Psoas muscle (tissue), 8 donors: ENCODE data around the gene VWA5B2. TPM values are rescaled to one million over a fixed set of nuclear protein-coding genes. Genes with fewer than 3 reads are reported as not detected.

ENCODE experiments used
- ATAC-seq, 4 donors: fragments of 200-7000 bp; cut with Tn5 transposase; one replicate each; pipeline ENCODE4 v1.9.1; 2020; ENCODE audit warnings: moderate library complexity in 3 of 4, mild to moderate bottlenecking in 2 of 4
- DNase-seq, 2 donors: peaks; one replicate each; pipeline ENCODE4 v3.0.0-alpha.2; 2020
- H3K27ac ChIP-seq: fragments of 200-600 bp; one replicate; pipeline ENCODE4 v1.8.0; 2022
- H3K27me3 ChIP-seq, 3 donors: fragments of 200-600 bp in 1 of 3; one replicate each; pipeline versions ENCODE4 v1.6.1 to v1.8.0; 2013 to 2022; ENCODE audit warnings: low read length in 2 of 3, mild to moderate bottlenecking in 2 of 3, moderate library complexity in 1 of 3; ENCODE audit not compliant: insufficient read depth in 3 of 3
- H3K36me3 ChIP-seq, 2 donors: fragments of 200-600 bp in 1 of 2; one replicate each; pipeline versions ENCODE4 v1.6.1 to v1.8.0; 2013 to 2022; ENCODE audit warnings: low read depth in 1 of 2, mild to moderate bottlenecking in 1 of 2, moderate library complexity in 1 of 2; ENCODE audit not compliant: insufficient read depth in 1 of 2
- H3K4me1 ChIP-seq: fragments of 200-600 bp; one replicate; pipeline ENCODE4 v1.8.0; 2022
- H3K4me3 ChIP-seq: fragments of 200-600 bp; one replicate; pipeline ENCODE4 v1.8.0; 2022; ENCODE audit warnings: mild to moderate bottlenecking
- H3K9me3 ChIP-seq: fragments of 200-600 bp; one replicate; pipeline ENCODE4 v1.8.0; 2022
- WGBS, 3 donors: extraction: QIAGEN DNeasy Blood & Tissue Kit; methylation state at CpG; one replicate each; pipeline versions ENCODE4 v1.1.6 to v1.1.7; 2013; 5-methylcytosine and 5-hydroxymethylcytosine counted together
- intact Hi-C, 2 donors: fragments of 100-400 bp; cut with DNase I; formaldehyde crosslinking; loops; one replicate each; pipeline versions ENCODE4 v1.11.0 to v1.14.2; 2022
- polyA plus RNA-seq, 3 donors: library from polyadenylated mRNA; stranded (reverse); fragments of 200-250 nt; gene quantifications; one replicate each; pipeline ENCODE4 v1.2.3, GENCODE V29; 2013
- total RNA-seq, 4 donors: library from RNA; stranded (reverse); fragmentation: NEBNext Ultra II Directional in 2 of 4; extraction: Animal tissue kit (Norgen Biotek cat#: 25700) in 2 of 4; gene quantifications; one replicate each; pipeline versions ENCODE4 v1.2.1 to v1.2.4, GENCODE V29; 2021 to 2023
- TF ChIP-seq, protein P1 (sequence below): fragments of 200-600 bp; IDR thresholded peaks from one replicate; pipeline ENCODE4 v1.8.0; 2022; ENCODE audit warnings: antibody characterized with exemption
- donor health status: healthy with polysubstance abuse.
- donor health status: DM: no; HTN: no; CAD: no; lungs with moderate emphysema.
- donor health status: Bipolar disorder and iron deficiency.
- donor health status: healthy.
- donor health status: DM: yes; HTN: yes; CAD: no.
- donor health status: DM: no; HTN: no; CAD: no.
- donor health status: DM: no; HTN: no; CAD: no.
- donor health status: DM: yes; HTN: yes; CAD: no.

Gene VWA5B2
- total and polyA plus RNA-seq, 7 donors, result 0.03 to 0.26 (median 0.05) TPM; not detected in 3

DNA sequence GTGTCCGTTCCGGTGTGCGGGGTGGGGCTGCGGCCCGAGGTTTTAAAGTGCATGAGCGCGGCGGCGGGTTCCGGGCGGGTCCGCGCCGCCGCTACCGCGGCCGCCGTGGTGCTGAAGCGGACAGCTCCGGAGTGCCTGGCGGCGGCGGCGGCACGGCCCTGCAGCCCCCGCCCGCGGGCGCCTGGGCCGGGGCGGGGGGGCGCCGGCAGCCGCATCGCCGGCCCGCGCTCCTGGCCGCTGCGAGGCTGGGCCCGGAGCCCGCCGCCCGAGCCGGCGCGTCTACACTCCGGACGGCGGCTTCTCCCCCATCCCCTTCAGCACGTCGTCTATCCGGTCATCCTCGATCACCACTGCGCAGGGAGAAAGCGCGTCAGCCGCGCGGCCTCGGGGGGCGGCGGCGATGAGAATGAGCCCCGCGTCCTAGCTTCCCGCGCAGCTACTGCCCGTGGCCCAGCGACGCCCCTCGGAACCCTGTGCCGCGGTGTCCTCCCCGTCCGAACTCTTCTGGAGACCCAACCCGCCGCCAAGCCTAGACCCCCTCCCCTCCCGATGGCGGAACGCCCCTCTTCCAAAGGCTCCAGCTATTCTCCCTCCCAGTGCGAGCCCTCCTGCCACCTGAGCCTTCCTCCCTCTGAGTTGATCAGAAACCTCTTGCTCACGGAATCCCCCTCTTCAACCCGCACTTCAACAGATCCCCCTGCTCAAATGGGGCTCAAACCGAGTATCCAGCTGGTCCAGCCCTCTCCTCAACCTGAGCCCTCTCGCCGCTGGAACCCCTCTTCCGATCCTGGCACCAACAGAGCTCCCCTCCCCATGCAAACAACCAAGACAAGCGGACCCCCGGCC lies 30.7 kb downstream of the VWA5B2 start:
- Histone ChIP-seq H3K4me1 (peaks cover 18% of the 10 kb centered on the region), H3K27ac (no peak overlapping the region), H3K9me3 (no peaks in the 10 kb centered on the region), H3K27me3 (peaks cover 2 to 65% (median 11%) of the 10 kb centered on the region in 3 donors), H3K4me3 (peak overlapping the region; percentile 43), H3K36me3 (no peaks in the 10 kb centered on the region)
- TF ChIP-seq, protein P1, sequence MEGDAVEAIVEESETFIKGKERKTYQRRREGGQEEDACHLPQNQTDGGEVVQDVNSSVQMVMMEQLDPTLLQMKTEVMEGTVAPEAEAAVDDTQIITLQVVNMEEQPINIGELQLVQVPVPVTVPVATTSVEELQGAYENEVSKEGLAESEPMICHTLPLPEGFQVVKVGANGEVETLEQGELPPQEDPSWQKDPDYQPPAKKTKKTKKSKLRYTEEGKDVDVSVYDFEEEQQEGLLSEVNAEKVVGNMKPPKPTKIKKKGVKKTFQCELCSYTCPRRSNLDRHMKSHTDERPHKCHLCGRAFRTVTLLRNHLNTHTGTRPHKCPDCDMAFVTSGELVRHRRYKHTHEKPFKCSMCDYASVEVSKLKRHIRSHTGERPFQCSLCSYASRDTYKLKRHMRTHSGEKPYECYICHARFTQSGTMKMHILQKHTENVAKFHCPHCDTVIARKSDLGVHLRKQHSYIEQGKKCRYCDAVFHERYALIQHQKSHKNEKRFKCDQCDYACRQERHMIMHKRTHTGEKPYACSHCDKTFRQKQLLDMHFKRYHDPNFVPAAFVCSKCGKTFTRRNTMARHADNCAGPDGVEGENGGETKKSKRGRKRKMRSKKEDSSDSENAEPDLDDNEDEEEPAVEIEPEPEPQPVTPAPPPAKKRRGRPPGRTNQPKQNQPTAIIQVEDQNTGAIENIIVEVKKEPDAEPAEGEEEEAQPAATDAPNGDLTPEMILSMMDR, result no peak
- DNase-seq (no peak), ATAC-seq (peak; percentile 64 to 75 (median 69))
- 1 to 2% (median 1%) methylated on average over 45 to 91 of the region's 91 CpGs for WGBS, 3 donors
- intact Hi-C loops, result loop anchor here in 1 of 2 donors (10.0 kb wide), 1 partner anchor 365 kb away; no protein-coding TSS in a partner anchor

DNA sequence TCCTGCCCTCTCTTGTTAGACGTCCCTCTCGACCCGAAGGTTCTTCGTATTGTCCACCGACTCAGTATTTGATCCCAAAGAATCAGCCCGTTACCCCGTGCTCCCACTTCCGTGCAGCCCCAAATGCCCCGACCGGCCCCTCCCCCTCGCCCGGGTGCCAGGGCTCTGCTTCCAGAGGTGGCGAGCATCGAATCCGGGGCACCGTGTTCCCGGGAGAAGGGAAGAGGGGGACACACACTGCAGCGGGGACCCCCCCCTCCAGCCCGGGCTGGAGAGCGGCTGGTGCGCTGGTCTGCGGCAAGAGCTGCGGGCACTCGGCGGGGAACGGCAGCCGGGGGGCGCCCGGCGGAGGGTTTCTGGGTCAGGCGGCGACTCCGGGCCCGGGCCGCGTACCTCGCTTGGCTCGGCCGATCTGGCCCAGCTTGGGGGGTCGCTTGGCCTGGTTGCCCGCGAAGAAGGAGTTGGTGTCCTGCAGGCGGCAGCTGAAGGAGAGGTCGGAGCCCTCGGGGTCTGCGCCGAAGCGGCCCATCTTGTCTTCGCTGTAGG lies 31.4 kb downstream of the VWA5B2 start:
- DNase-seq (no peak), ATAC-seq (no peak)
- Histone ChIP-seq H3K9me3 (no peaks in the 10 kb centered on the region), H3K27ac (no peak overlapping the region), H3K27me3 (peaks cover 2 to 68% (median 11%) of the 10 kb centered on the region in 3 donors), H3K4me1 (peaks cover 18% of the 10 kb centered on the region), H3K4me3 (peak overlapping the region; percentile 58), H3K36me3 (no peaks in the 10 kb centered on the region)
- intact Hi-C loops, result no loop called here
- TF ChIP-seq, protein P1, result no peak
- 0 to 2% (median 1%) methylated on average over 41 to 49 of the region's 49 CpGs for WGBS, 3 donors

DNA sequence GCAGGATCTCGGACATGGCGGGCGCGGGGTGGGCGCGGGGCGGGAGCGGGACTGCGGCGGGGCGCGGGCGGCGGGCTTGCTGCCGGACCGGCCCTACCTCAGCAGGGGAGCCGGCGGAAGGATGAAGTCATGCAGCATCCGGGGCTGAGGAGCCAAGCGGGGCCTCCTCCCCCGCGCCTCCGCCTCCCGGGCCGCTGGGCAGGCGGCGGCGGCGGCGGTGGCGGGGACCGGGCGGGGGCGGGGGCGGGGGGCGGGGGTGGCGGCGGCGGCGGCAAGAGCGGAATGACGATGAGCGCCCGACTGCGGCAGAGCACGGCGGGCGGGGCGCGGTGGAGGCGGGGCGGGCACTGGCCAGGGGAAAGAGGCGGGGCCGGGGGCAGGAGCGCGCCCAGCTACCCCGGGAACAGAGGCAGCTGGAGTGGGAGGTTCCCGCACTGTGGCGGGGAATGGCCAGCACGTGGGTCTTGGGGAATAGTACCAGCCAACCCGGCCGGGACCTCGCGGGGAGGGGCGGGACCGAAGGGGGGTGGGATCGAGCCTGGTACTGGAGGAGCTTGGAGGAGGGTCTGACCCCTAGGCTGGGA lies 32.0 kb downstream of the VWA5B2 start, which contains the start of gene CAMK2N2:
TSS of gene CAMK2N2 (minus strand) at position 284 of the 584 bp plus-strand sequence. CDS start at position 16, 268 bp downstream.
- peak; percentile 66 to 68 for DNase-seq

More for the DNA sequence above, 32.0 kb downstream of the VWA5B2 start, which contains the start of gene CAMK2N2:
- 0 to 1% (median 1%) methylated on average over 25 to 66 of the region's 67 CpGs for WGBS, 3 donors
- peaks cover 2 to 71% (median 11%) of the 10 kb centered on the region in 3 donors for H3K27me3 ChIP-seq
- no peaks in the 10 kb centered on the region for H3K9me3 ChIP-seq
- peak within 1 kb of the TSS; percentile 58 for H3K4me3 ChIP-seq
- no peaks in the 10 kb centered on the region for H3K36me3 ChIP-seq
- peaks cover 18% of the 10 kb centered on the region for H3K4me1 ChIP-seq
- intact Hi-C loops, result no loop called here
- TF ChIP-seq, protein P1, result no peak
- no peak within 1 kb of the TSS for H3K27ac ChIP-seq
- peak; percentile 57 to 76 (median 68) for ATAC-seq
